HCEC 1CT (cell line): Measurements from ENCODE around the gene COMMD4.
"Not testable (repeated sequence)": the region's sequence is repeated elsewhere in the genome, so short reads cannot be mapped to it uniquely, and the experiment has no call there.

Experiments used
- DNase-seq: peaks from one replicate; pipeline ENCODE4 v3.0.0-alpha.2; 2017

COMMD4 gene

DNA sequence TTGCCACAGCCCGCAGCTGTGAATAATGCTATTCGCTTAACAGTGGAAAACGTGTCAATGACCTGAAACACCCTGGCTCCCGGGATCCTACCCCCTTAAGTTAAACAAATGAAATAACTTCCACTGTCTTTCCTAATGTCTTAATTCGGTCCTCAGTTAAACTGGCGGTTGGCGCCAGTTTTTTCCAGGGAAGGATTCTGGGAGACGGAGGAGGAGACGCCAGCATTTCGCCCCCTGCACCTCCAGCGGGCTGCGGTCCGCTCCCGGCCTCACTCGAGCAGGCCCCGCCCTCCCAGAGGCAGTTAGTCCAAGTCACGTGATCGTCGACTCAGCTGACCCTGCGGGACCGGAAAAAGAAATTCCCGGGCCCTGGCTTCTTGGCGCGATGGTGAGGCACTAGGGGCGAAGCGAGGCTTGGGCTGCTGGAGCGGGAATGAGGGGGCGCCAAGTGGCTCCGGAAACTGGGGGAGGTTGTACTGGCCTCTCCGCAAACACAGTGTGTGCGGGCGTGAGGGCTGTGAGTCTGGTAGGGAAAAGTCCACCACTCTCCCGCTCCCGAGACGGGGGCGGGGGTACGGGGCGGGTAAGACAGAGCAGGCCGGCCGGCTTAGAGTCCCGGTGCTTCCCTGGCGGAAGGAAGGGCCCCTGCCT, at the start of gene COMMD4:
Gene COMMD4, plus strand, starts transcription at position 359 of the 651 bp plus-strand sequence. Its CDS starts 27 bp downstream, at position 386.
- peak; percentile 91 for DNase-seq

DNA sequence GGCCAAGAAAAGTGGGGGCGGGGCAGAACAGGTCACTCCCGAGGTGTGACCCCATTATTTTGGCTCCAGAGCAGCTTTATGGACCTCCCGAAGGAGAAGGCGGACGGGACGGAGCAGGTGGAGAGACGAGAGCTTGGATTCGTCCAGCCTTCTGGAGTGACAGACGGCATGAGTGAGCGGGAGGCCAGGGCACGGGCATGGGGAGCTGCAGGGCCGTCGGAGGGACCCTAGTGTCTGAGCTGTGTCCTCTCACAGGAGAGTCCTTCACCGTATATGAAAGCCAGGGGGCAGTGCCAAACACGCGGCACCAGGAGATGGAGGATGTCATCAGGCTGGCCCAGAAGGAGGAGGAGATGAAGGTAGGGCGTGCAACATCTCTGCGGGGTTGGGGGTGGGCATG, 42.2 kb upstream of the COMMD4 start:
- not testable (repeated sequence) for DNase-seq

DNA sequence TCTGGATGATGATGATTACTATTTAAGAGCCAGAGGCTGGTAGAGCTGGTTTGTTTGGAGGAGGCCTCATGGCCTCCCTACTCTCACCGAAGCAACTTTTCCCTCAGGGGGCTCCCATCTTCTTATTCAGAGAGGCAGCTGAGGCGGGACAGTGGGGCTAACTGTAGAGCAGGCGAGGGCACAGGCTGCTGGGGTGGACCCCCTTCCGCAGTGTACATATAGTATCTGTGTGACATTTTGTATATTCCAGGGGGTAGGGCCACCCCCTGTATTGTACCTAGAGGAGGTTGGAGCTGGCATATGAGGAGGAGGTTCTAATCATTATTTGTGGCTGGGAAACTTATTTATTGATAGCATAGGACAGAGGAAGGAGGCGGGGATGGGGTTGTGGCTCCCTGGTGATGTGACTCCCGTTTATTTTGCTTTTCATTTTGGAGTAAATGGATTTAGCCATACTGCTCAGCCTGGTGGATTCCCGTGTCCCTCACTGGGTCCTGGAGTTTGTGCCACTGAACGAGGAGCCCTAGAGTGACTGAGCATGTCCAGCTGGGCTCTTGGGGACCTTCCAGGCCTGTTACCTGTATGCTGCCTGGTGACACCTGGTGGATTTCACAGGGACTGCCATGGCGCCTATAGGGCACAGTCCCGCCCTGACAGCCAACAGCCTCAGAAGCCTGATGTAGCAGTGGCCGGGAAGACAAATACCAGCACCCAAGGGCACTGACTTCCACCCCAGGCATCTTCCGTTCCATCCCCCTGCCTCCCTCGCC, 37.1 kb upstream of the COMMD4 start:
- not testable (repeated sequence) for DNase-seq

DNA sequence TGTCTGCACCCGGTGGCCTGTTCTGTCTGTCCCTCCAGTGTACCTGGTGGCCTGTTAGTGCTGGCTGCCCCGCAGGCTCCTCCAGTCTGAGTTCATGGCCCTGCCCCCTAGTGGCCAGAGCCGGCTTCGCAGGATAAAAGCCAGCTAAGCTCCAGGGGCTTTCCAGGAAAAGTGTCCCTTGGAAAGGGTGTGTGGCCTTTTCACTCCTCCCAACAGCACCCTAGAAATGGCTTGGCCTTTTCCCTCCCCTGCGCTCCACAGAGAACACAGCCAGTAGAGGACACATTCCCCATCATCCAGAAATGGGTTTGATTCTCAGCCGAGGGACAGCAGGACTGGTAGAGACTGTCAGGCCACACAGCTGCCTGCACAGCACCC, 36.6 kb upstream of the COMMD4 start:
- DNase-seq = not testable (repeated sequence)

DNA sequence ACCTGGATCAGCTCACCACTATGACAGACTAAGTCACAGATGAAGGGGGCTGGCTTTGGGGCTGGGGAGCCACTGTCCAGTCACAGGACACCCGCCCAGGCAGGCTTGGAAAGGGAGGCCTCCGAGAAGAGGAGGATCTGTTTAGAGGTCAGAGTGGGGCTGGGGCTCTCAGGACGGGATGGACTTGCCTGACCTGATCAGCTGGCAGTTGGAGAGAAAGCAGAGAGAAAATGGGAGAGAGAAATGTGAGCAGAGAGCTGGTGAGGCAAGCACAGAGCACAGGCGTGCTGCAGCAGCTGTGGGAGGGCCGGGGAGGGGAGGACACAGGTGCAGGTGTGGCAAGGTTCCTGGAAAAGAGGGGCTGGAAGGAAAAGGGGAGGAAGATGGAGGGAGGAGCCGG, 35.8 kb upstream of the COMMD4 start:
- not testable (repeated sequence) for DNase-seq

DNA sequence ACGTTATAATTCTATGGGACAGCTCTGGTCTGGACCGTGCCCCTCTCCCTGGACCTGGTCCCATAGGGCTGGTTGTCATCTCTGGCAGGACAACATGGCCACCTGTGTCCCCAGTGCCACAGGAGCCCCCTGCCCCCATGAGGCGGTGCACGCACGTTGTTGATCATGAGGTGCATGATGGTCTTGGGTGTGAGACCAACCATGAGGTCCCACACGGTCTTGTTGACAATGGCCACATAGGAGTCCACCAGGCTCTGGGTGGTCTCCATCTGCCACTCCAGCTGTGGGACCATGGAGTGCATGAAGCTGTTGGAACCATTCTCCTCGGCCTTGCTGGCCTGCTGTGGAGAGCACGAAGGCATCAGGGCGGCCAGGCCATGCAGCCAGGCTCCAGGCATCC, 33.5 kb upstream of the COMMD4 start:
- DNase-seq = no peak

DNA sequence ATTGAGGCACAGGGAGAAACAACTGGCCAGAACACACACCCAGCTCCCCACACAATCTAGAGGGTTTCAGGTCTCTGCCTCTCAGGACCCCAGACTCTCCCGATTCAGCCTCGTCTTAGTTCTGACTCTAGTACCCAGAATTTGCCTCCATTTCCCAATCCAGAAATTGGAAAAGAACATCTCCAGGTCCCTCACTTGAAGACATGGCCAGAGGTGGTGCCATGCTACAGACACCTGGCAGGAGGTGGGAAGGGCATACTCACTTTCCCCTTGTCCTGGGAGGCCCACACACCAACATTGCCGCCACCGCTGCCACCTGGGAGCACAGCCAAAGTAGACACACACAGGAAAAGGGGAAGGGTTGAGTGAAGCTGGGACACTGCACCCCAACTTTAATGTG, 33.1 kb upstream of the COMMD4 start:
- DNase-seq = not testable (repeated sequence)

DNA sequence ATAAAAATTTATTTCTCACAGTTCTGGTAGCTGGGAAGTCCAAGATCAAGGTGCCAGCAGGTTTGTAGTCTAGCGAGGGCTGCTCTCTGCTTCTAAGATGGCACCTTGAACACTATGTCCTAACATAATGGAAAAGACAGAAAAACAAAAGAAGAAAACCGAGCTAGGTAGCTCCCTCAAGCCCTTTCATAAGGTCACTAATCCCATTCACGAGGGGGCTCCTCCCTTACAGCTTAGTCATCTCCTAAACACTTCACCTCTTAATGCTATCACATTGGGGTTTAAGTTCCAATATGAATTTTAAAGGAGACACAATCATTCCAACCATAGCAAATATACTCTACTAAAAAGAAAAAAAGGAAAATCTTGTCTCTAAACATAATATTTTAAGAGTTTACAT, 29.7 kb upstream of the COMMD4 start:
- DNase-seq = no peak

DNA sequence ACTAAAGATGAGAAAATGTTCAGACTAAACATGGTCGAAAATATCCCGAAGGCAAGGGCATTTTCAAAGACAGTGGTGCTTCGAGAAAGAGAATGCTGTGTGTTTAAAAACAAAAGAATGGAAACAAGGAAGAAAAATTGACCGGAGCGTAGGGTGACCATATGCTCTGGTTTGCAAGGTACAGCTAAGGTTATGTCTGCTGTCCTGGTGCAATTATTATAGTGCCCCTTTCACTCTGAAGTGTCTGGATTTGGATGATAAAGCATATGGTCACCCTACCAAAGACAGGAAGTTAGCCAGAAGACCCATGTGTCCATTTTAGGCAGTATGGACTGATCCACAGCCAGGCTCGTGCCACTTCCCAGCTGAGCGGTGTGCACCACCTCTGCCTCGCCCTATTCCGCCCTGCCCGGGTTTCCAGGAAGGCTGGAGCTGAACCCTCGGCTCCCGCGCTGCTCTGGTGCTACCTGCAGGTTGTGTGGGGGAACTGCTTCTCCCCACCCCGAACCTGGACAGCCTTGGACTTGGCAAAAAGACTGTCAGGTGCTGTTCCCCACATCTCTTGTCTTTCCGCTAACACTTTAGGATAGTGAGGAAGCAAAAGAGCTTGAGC, 28.0 kb upstream of the COMMD4 start:
- DNase-seq = peak; percentile 23

DNA sequence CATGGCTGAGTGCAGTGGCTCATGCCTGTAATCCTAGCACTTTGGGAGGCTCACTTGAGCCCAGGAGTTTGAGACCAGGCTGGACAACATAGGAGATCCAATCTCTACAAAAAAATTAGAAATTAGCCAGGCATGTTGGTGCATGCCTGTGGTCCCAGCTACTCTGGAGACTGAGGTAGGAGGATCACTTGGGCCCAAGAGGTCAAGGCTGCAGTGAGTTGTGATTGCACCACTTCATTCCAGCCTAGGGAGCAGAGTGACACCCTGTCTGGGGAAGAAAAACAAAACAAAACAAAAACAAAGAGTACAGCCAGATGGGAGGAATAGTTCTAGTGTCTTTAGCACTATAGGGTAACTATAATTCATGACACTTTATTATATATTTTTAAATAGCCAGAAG, 26.2 kb upstream of the COMMD4 start:
- DNase-seq = no peak

DNA sequence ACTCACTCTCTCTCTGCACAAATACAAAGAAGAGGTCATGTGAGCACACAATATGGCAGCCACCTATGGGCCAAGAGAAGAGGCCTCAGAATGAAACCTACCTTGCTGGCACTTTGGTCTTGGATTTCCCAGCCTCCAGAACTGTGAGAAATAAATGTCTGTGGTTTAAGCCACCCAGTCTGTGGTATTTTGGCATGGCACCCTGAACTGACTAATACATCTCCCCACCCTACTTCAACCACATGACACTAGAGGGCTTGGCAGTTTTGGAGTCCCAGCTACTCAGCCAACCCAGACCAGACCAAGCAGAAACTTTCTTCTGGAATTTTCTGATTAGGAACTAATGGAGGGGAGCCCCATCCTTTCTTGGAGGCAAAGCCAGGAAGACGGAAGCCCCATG, 23.3 kb upstream of the COMMD4 start:
- peak; percentile 35 for DNase-seq

DNA sequence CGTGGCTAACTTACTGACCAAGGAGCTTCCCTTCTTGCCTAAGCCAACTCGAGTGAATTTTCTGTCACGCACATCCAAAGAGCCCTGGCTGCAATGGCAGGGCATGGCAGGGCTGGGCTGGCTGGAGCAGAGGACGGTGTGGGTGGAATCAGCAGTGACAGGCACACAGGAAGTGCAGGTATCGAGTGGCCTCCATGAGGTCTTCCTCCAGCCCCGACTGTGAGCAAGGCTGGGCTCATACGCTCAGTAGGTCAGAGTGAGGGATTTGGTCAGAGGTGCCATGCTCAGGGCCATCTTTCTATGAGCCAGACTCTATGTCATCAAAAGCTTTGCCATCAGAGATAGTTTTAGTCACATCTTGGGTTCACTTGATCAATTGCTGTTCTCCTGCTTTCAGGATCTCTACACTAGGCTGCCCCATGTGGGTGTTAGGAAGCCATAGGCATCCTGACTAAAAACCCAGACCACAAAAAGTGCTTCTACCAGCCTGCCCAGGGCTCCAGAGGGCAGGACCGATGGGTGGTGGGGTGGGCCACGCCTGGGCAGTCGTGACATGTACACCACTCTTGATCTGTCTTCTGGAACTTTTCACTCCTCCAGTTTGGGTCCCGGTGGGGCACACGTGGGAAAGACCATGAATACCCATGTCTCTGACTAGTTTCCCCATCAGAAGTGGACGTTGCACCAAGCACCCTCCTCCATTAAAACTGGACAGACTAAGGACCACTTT, 22.6 kb upstream of the COMMD4 start:
- no peak for DNase-seq

DNA sequence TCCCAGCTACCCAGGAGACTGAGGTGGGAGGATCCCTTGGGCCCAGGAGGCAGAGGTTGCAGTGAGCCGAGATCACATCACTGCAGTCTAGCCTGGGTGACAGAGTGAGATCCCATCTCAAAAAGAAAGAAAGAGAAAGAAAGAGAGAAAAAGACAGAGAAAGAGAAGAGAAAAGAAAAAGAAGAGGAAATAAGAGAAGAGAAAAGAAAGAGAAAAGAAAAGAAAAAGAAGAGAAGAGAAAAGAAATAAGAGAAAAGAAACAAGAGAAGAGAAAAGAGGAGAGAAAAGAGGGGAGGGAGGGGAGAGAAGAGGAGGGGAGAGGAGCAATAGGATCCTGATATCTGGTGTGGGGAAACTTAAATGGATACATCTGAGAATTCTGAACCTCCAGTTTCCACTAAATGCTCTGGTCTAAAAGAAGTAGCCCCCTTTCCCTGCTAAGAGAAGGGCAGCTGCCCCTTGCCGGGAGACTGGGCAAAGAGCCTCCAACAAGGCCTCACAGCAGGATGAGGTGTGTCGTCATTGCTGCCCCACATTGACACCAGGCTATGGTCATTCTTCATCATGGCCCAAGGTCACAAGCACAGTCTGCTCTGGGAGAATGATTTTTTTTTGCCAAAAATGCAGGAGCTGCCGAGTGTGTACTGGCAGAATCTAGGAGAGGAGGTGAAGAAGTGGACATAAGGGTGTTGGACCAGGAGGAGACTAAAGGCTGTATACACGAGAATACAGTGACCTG, 21.1 kb upstream of the COMMD4 start:
- DNase-seq = no peak

DNA sequence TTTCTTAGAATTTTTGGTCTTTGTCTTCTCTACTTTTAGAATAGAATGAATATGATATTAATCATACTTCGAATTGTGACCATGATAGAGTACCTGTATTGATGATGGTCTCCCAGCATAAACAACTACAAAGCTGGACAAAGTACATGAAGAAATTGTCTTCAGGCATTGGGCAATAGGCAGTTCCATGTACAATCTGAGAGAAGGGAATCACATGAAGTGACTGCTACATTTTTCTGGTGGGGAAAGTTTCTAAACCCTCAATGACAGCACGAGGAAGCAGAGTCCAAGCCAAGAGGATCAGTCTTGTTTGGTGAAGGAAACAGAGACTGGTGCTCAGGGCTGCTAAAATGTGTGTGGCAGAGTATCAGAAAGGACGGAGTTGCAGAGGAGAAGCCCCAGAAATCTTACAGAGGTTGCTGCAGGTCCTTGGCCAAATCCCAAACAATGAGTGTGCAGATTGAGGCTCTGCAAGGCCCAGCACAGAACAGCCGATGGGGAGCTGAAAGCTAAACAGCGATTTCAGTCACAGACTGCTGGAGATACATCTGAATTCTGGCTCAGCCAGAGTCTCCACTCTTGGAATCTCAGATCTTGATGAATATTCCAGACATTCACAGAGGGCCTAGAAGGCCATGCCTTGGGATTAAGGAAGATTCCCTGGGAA, 16.5 kb upstream of the COMMD4 start:
- not testable (repeated sequence) for DNase-seq

DNA sequence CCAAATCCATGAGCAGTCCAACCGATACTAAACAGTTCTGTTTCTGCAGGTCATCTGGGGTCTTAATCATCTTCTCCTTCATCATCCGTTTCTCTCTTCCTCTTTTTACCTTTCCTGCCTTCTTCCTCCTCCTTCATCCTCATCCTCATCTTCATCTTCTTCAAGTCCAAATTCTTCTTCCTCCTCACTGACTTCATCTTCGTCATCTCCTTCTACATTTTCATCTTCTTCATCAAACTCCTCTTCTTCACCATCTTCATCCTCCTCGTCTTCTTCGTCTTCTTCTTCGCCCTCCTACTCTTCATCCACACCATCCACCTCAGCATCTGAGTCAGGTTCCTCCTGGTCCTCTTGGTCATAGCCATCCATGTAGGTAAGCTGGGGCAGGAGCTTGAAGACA, 14.2 kb upstream of the COMMD4 start:
- no peak for DNase-seq

DNA sequence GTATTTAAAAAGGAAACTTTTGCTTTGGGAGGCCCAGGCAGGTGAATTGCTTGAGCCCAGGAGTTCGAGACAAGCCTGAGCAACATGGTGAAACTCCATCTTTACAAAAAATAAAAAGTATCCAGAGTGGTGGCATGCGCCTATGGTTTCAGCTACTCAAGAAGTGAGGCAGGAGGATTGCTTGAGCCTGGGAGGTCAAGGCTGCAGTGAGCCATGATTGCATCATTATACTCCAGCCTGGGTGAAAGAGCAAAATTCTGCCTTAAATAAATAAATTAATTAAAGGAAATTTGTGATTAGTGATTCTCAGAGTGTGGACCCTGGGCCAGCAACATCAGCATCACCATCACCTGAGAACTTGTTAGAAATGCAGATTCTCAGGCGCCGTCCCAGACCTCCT, 9.9 kb upstream of the COMMD4 start:
- DNase-seq = no peak

DNA sequence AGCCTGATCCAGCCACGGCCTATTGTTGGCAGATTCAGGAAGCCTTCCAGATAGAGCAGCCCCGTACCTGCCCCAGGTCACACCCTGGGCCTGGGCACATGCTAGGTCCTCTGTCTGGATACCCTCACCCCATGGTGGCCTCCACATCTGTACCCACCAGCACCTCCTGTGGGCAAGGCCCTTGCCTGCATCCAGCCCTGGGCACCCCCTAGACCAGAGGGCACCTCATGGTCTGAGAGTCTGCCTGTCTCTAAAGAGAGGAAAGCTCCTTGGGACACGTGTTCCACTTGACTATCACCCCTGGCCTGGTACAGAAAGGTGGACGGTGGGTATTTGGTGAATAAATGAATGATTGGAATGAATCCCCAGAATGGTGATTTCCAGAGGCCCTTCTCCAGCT, 8.9 kb upstream of the COMMD4 start:
- no peak for DNase-seq

DNA sequence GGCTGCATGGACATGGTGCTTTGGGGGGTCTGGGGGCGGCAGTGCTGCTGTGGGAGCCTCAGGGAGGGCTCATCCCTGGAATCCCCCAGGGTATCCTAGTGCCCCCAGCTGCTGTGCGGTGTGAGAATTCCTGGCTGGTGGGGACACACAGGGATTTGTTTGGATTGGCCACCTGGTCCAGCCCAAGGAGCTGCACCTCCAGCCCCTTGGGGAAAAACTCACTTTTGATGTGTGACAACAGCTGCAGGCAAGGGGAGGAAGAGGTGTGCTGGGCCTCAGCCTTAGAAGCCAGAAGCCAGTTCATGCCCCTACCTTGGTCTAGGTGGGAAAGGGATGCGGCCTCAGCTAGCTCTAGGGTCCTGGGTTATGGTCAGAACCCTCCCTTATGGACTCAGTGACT, 8.4 kb upstream of the COMMD4 start:
- DNase-seq = no peak

DNA sequence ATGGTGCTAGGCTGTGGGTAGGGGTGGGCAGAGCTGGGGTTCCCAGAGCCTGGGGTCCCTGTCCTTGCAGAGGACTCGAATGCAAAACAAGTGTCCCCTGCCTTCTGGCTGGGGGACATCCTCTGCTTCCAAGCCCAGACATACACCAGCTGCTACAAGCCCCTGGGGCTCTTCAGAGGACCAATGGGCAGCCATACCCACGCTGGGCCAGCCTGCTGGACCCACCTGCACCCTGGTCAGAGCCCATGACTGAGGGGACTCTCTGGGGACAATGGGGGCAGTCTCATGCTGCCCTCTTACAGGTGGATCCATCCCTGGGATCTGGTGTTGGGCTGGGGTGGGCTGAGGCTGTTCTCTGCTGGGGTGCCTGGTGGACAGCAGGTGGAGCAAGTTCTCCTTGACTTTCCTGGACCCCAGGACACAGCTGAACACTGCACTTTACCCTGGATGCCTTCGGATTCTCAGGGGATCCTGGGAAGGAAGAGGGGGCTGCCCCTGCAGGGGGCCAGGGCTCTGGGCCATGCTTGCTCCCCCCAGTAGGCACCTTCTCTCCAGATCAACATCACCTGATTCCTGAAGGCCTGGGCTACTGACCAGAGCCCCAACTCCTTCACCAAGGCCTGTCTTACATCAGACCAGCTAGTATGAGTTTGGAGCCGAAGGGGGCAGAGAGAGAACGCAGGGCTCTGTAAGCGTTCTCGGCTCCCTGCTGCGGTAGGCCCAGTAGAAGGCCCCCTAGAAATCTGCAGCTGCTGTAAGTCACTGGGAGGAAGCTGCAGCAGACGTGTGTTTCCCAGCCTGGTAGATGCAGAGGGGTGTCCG, 7.2 kb upstream of the COMMD4 start:
- no peak for DNase-seq

DNA sequence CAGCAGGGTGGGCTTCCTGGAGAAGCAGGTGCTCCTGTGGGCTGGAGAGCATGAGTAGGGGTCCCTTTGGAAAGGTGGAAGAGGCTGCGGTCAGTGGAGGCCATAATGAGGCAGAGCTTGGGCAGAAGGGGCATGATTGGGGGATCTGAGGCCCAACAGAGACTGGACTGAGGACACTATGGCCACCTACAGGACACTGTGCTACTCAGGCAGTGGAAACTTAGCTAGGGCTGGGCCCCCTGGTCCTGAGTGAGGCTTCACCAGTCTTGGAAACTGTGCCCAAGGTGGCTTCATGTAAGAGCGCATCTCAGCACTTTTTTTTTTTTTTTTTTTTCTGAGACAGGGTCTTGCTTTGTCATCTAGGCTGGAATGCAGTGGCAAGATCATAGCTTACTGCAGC, 6.3 kb upstream of the COMMD4 start:
- no peak for DNase-seq

DNA sequence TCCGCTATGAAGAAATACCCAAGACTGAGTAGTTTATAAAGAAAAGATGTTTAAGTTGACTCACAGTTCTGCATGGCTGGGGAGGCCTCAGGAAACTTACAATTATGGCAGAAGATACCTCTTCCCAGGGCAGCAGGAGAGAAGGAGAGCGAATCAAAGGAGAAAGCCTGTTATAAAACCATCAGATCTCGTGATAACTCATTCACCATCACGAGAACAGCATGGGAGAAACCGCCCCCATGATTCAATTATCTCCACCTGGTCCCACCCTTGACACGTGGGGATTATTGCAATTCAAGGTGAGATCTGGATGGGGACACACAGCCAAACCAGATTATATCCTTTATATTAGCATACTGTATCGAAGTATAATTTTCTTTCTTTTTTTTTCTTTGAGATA, 3.8 kb upstream of the COMMD4 start:
- DNase-seq = not testable (repeated sequence)
